GM21619 (cell line): ENCODE measurements around the gene PFAS.

ENCODE experiments used
- ATAC-seq: cut with Tn5 transposase; IDR thresholded peaks from one replicate; pipeline ENCODE4 v1.9.1; 2021; ENCODE audit not compliant: unreplicated experiment

Gene PFAS

GRCh38 chr17:8300226-8300625, 51.1 kb downstream of the PFAS start:
- ATAC-seq = no peak

- peak; percentile 64 for ATAC-seq
Observed at GRCh38 chr17:8300627-8301242, 51.6 kb downstream of the PFAS start.

- no peak for ATAC-seq
Observed at GRCh38 chr17:8310601-8311123, 61.6 kb downstream of the PFAS start.

DNA sequence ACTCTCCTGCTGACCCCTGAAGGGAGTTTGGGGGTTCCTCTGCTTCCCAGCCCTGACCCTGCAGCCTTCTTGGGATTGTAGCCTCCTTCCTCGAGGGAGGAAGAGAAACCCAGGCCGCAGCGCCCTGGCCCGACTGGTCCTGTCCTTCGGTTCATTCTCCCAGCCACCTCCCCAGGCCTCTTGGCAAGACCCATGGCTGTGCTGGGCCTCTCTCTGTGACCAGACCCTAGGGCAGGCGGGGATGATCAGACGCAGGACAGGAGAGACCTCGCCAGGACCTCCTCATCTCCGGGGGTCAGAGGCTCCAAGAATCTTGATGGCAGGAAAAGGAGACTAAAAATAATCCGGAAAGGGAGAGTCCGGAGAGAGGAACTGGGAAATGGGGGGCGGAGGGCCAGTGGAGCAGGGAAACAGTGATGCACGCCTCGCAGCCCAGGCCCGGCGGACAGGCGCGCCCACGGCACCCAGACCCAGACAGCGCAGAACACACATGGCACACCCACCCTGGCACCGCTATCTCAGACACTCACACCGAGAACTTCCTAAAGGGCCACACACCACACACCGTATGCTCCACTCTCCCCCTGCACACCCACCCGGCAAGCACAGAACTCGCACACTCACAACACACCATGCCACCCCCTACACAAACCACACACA, 62.2 kb downstream of the PFAS start:
- ATAC-seq = no peak

DNA sequence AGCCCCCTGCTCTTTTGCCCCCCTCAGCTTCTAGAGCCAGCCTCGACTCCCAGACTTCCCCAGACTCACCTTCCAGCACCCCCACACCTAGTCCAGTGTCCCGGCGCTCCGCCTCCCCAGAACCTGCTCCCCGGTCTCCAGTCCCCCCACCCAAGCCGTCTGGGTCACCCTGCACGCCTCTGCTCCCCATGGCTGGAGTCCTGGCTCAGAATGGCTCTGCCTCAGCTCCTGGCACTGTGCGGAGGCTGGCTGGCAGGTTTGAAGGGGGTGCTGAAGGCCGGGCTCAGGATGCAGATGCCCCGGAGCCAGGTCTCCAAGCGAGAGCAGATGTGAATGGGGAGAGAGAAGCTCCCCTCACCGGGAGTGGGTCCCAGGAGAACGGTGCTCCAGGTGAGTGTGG, 63.2 kb downstream of the PFAS start:
- no peak for ATAC-seq

DNA sequence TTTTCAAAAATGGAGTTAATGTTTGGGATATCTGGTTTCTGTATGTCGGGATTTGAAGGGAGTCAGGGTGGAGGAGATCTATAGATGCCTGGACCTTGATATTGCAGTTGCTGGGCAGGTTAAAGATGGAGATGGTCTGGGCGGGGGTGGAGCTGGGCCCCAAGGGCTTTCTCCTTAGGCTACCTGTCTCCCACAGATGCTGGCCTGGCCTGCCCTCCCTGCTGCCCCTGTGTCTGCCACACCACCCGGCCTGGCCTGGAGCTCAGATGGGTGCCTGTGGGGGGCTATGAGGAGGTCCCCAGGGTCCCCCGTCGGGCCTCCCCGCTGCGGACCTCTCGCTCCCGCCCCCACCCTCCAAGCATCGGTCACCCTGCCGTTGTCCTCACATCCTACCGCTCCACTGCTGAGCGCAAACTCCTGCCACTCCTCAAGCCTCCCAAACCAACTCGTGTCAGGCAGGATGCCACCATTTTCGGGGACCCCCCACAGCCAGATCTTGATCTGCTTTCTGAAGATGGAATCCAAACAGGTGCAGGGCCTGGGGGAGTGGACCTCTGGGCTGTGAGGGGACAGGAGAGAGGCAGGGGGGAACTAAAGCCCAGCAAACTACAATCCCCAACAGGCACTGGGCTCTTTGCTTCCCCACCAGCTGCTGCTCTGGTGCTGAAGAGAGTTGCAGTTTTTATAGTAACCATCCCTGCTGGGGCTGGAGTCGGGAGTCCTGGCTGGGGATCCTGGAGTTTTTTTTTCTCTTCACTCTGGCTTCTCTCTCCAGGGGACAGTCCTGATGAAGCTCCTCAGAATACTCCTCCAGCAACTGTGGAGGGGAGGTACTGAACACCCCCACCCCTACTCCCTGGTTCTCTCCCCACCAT, 63.9 kb downstream of the PFAS start:
- no peak for ATAC-seq

GRCh38 chr17:8314797-8315763, 66.0 kb downstream of the PFAS start:
- ATAC-seq = no peak

- no peak for ATAC-seq
Observed at GRCh38 chr17:8315764-8316217, 66.7 kb downstream of the PFAS start.

- ATAC-seq = no peak
Observed at GRCh38 chr17:8318010-8318935, 69.2 kb downstream of the PFAS start.
